CD14-positive monocyte (primary cell): ENCODE measurements around the gene ANKRD60. TPM values are rescaled to one million over a fixed set of nuclear protein-coding genes. Genes with fewer than 3 reads are reported as not detected.

Source experiments
- DNase-seq, 3 donors: peaks; one replicate each; pipeline ENCODE4 v3.0.0-alpha.2; 2011 to 2022
- H2AFZ ChIP-seq: 2 replicates; pipeline ENCODE4 v1.6.0; 2012; ENCODE audit warnings: mild to moderate bottlenecking, low read depth, low read length, inconsistent platforms; ENCODE audit not compliant: insufficient read depth, poor library complexity, severe bottlenecking
- H3K27ac ChIP-seq, 2 donors: 1 replicate in 1 of 2; 2 replicates in 1 of 2; pipeline ENCODE4 v1.5.1; 2012 to 2013; ENCODE audit warnings: low read length in 2 of 2, control low read depth in 1 of 2, inconsistent platforms in 1 of 2, low read depth in 1 of 2, mild to moderate bottlenecking in 1 of 2
- H3K27me3 ChIP-seq, 2 donors: one replicate each; pipeline versions ENCODE4 v1.6.0 to v1.6.1; 2011 to 2013; ENCODE audit warnings: low read length in 2 of 2; ENCODE audit not compliant: control insufficient read depth in 2 of 2, insufficient read depth in 2 of 2
- H3K36me3 ChIP-seq, 2 donors: replicated peaks in 1 of 2; 1 replicate in 1 of 2; 2 replicates in 1 of 2; pipeline versions ENCODE4 v1.5.1 to v1.6.1; 2012 to 2013; ENCODE audit warnings: low read length in 2 of 2, control low read depth in 1 of 2, inconsistent platforms in 1 of 2, mild to moderate bottlenecking in 1 of 2; ENCODE audit not compliant: insufficient read depth in 2 of 2, control insufficient read depth in 1 of 2
- H3K4me1 ChIP-seq, 2 donors: 1 replicate in 1 of 2; 2 replicates in 1 of 2; pipeline versions ENCODE4 v1.5.1 to v1.6.1; 2012 to 2013; ENCODE audit warnings: low read length in 2 of 2, control low read depth in 1 of 2, inconsistent platforms in 1 of 2, mild to moderate bottlenecking in 1 of 2, moderate library complexity in 1 of 2; ENCODE audit not compliant: insufficient read depth in 2 of 2, control insufficient read depth in 1 of 2
- H3K4me2 ChIP-seq: replicated peaks from 2 replicates; pipeline ENCODE3; 2012; ENCODE audit warnings: low read length, moderate library complexity, mild to moderate bottlenecking; ENCODE audit not compliant: poor library complexity, severe bottlenecking; ENCODE audit errors: extremely low read depth
- H3K4me3 ChIP-seq, 3 experiments: fragments of 200-600 bp in 1 of 3; sonication (generic) in 1 of 3; replicated peaks in 1 of 3; 1 replicate in 2 of 3; 2 replicates in 1 of 3; pipeline ENCODE4 v1.5.1; 2011 to 2013; ENCODE audit warnings: low read length in 3 of 3, mild to moderate bottlenecking in 3 of 3, control low read depth in 2 of 3, low read depth in 2 of 3, inconsistent platforms in 1 of 3, moderate library complexity in 1 of 3
- H3K79me2 ChIP-seq: 2 replicates; pipeline ENCODE4 v1.6.0; 2012; ENCODE audit warnings: mild to moderate bottlenecking, control low read depth, inconsistent platforms, low read length, moderate library complexity; ENCODE audit not compliant: insufficient read depth
- H3K9ac ChIP-seq: 2 replicates; pipeline ENCODE4 v1.6.0; 2017; ENCODE audit warnings: low read length, mild to moderate bottlenecking; ENCODE audit not compliant: insufficient read depth, poor library complexity, severe bottlenecking
- H3K9me3 ChIP-seq, 2 donors: replicated peaks in 1 of 2; 1 replicate in 1 of 2; 2 replicates in 1 of 2; pipeline versions ENCODE4 v1.5.1 to v1.6.1; 2012 to 2013; ENCODE audit warnings: low read length in 2 of 2, control low read depth in 1 of 2; ENCODE audit not compliant: control insufficient read depth in 1 of 2, insufficient read depth in 1 of 2
- H4K20me1 ChIP-seq: 2 replicates; pipeline ENCODE4 v1.6.0; 2012; ENCODE audit warnings: mild to moderate bottlenecking, low read length, control low read depth, moderate library complexity; ENCODE audit not compliant: insufficient read depth
- H3K27ac Mint-ChIP-seq, 7 donors: one replicate each; pipeline ENCODE4 v1.8.0; 2020; ENCODE audit warnings: mild to moderate bottlenecking in 7 of 7, mixed read lengths in 7 of 7, moderate library complexity in 6 of 7, inconsistent platforms in 2 of 7
- H3K27me3 Mint-ChIP-seq, 3 donors: one replicate each; pipeline ENCODE4 v1.8.0; 2021 to 2022; ENCODE audit warnings: low read depth in 3 of 3, mild to moderate bottlenecking in 3 of 3, mixed read lengths in 3 of 3, moderate library complexity in 3 of 3, inconsistent platforms in 1 of 3
- H3K36me3 Mint-ChIP-seq, 2 donors: one replicate each; pipeline ENCODE4 v1.8.0; 2020; ENCODE audit warnings: mixed read lengths in 2 of 2, inconsistent platforms in 1 of 2, mild to moderate bottlenecking in 1 of 2
- H3K4me1 Mint-ChIP-seq: one replicate; pipeline ENCODE4 v1.8.0; 2020; ENCODE audit warnings: mild to moderate bottlenecking, mixed read lengths
- H3K4me3 Mint-ChIP-seq, 2 donors: one replicate each; pipeline ENCODE4 v1.8.0; 2020; ENCODE audit warnings: mild to moderate bottlenecking in 2 of 2, mixed read lengths in 2 of 2, moderate library complexity in 1 of 2
- H3K9me3 Mint-ChIP-seq, 7 donors: one replicate each; pipeline ENCODE4 v1.8.0; 2020 to 2022; ENCODE audit warnings: mixed read lengths in 7 of 7, mild to moderate bottlenecking in 6 of 7, moderate library complexity in 6 of 7, inconsistent platforms in 2 of 7
- CTCF ChIP-seq: fragments of 200-600 bp; IDR thresholded peaks from one replicate; pipeline ENCODE4 v1.8.0; 2022; ENCODE audit warnings: antibody characterized with exemption, mild to moderate bottlenecking
- WGBS: methylation state at CpG from one replicate; pipeline ENCODE4 v1.1.5; 2013; ENCODE audit warnings: missing lambda C conversion rate; ENCODE audit not compliant: insufficient coverage; 5-methylcytosine and 5-hydroxymethylcytosine counted together
- intact Hi-C, 2 donors: fragments of 100-400 bp; cut with micrococcal nuclease; formaldehyde crosslinking; loops; one replicate each; pipeline versions ENCODE4 v1.15.0 to v1.15.1; 2023
- polyA plus RNA-seq, 3 donors: library from polyadenylated mRNA; depleted of rRNA in 1 of 3; unstranded in 2 of 3; stranded (reverse) in 1 of 3; fragments of 300-500 nt in 2 of 3; fragments of >200 nt in 1 of 3; fragmentation: Illumina TruSeq in 2 of 3; gene quantifications; 1 replicate in 2 of 3; 2 replicates in 1 of 3; pipeline ENCODE4 v1.2.3, GENCODE V29; 2012 to 2021

Gene ANKRD60
- polyA plus RNA-seq, 3 donors: not detected

- Histone ChIP-seq H3K4me3 (no peak overlapping the region), H3K9me3 (peaks cover 0 to 3% of the 10 kb centered on the region in 2 donors), H3K4me1 (no peaks in the 10 kb centered on the region), H3K36me3 (no peaks in the 10 kb centered on the region), H3K27me3 (no peaks in the 10 kb centered on the region), H2AFZ (no peak overlapping the region), H3K27ac (no peak overlapping the region), H3K79me2 (no peaks in the 10 kb centered on the region), H3K4me2 (no peak overlapping the region), H4K20me1 (no peaks in the 10 kb centered on the region), H3K9ac (no peak overlapping the region)
- Mint-ChIP-seq H3K9me3 (peaks cover 0 to 7% (median 4%) of the 10 kb centered on the region in 7 donors), H3K27ac (no peak overlapping the region), H3K27me3 (peaks cover 0 to 14% (median 6%) of the 10 kb centered on the region in 3 donors), H3K4me3 (no peak overlapping the region), H3K4me1 (no peaks in the 10 kb centered on the region), H3K36me3 (no peaks in the 10 kb centered on the region)
- intact Hi-C loops: no loop called here
- WGBS: 48% methylated on average over 5 of the region's 5 CpGs
- DNase-seq: no peak
- TF ChIP-seq CTCF: peak; percentile 81
These were observed 35.9 kb downstream of the ANKRD60 start for GRCh38 chr20:58192567-58192966.

GRCh38 chr20:58192065-58192464, 36.4 kb downstream of the ANKRD60 start:
- Histone ChIP-seq H4K20me1 (no peaks in the 10 kb centered on the region), H3K4me3 (no peak overlapping the region), H3K9ac (no peak overlapping the region), H2AFZ (no peak overlapping the region), H3K9me3 (peaks cover 0 to 3% of the 10 kb centered on the region in 2 donors), H3K79me2 (no peaks in the 10 kb centered on the region), H3K27me3 (no peaks in the 10 kb centered on the region), H3K27ac (no peak overlapping the region), H3K4me2 (no peak overlapping the region), H3K4me1 (no peaks in the 10 kb centered on the region), H3K36me3 (no peaks in the 10 kb centered on the region)
- Mint-ChIP-seq H3K27me3 (peaks cover 1 to 17% (median 6%) of the 10 kb centered on the region in 3 donors), H3K36me3 (no peaks in the 10 kb centered on the region), H3K4me1 (no peaks in the 10 kb centered on the region), H3K9me3 (peaks cover 0 to 7% (median 3%) of the 10 kb centered on the region in 7 donors), H3K27ac (no peak overlapping the region), H3K4me3 (no peak overlapping the region)
- intact Hi-C loops: no loop called here
- 78% methylated on average over 5 of the region's 10 CpGs for whole genome bisulfite sequencing
- DNase-seq: no peak
- no peak for TF ChIP-seq CTCF
